Measurements from ENCODE around the gene SERGEF.

SERGEF gene

DNA sequence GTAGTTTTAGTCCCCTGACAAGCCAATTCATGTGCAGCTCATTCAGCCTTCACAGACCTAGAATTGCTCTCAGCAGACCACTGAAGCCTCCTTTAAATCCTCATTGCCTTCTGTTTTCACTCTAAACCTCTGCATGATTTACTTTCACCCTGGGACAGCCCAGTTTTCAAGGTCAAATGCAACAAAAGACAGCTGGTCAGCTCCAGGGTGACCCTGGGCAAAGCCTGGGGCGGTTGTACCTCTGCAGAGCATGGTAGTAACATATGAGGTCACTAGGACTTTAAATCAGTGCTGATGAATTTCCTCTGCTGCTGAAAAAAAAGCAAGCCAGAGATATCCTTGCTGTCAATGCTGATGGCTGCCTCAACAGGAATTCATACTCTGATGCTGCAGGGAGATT, 62.2 kb downstream of the SERGEF start:
- no peak for DNase-seq

DNA sequence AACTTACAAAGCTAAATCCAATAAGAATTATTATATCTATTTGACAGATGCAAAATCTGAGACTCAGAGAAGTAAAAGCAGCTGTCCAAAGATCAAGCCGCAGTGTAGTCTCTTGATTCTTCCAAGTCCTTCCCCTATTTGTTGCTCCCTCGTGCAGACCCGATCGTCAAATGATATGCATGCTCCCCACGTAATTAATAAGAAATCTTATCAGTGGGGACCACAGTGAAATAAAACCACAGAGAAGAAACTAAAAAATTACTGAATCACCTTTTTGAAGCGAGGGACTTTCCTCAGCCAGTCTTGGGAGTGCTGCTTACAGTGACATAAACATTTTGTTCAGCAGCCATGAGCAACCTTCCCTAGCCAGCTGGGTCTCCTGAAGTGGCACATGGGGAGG, 64.6 kb downstream of the SERGEF start:
- no peak for DNase-seq

DNA sequence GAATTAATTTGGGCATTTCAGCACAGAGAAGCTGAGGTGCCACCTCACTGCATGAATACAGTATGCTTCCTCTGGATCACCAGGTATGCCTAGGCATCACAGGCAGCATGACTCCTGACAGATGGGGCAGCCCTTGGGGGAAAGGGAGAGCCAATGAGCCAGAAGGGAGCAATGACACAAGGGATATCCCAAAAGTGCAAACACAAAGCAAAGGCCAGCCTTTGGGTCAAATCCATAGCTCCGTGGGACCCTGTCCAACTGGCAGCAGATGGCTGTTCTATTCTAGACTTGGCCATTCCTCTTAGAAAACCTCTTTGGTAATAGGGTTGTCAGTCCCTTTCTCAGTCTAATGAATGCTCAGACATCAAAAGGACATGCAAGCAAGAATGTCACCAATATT, 73.3 kb downstream of the SERGEF start:
- DNase-seq, result no peak

DNA sequence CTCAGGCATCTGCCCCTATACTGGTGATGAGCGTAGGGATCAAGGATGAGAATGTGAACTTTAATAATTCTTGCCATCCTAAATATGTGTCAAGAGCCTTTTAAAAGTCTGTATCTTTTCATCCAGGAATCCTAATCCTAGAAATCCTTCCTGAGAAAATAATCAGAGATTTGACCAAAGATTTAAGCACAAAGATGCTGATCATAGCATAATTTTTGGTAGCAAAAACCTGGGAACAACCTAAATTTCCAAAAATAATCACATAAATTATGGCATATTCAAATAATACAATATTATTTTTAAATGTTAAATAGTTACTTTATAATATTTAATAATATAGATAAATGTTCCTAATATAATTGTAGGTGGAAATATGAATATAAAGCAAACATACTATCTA, 76.1 kb downstream of the SERGEF start:
- DNase-seq, result no peak

DNA sequence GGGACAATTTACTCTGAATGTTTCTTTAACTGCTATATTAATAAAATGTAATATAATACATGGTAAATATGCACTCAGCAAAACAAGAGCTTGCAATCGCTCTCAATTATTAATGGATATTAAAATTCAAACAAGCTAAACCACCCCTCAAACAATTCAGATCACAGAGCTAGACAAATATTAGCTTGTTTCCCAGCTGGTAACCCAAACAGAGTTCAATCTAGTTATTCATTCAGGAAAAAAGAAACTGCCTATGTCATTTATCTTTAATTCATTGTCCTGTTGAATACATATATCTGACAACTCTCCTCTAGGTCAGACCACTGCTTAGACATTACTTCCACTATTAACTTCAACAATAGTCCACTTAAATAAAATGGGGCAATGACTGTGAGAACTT, 78.7 kb downstream of the SERGEF start:
- no peak for DNase-seq

DNA sequence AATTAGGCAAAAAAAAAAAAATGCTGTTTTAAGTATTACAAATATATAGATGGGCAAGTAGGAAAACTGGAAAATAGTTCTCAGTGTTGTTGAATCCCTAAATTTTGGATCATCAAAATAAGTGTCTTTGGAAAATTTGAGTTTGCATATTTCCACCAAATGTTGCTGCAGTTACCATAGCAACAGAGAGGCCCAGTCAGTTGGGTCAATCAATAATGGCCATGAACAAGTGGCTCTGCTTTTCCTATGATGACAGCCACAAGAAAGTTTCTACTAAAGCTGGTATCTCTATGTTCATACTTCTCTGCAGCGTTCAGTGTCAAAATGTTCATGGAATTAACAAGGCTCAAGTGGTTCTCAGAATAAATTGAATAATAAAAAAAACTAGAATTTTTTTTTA, 79.1 kb downstream of the SERGEF start:
- no peak for DNase-seq

DNA sequence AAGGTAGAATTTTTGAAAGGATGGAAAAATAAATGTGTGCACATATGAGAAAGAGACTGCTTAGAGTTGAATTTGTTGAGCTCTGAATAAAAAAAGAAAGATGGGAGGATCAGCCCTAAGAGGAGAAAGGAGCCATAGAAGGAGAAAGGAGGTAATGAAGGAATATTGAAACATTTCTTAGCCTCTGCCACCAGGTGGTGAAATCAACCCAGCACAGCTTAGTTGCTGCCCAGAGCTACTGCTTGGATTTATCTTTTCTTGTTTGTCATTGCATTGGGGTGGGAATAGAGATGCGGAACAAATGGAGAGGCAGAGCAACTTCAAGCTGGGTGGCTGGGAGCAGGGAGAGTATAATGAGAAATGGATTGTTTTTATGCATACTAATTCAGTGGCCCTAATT, 80.4 kb downstream of the SERGEF start:
- DNase-seq, result no peak

DNA sequence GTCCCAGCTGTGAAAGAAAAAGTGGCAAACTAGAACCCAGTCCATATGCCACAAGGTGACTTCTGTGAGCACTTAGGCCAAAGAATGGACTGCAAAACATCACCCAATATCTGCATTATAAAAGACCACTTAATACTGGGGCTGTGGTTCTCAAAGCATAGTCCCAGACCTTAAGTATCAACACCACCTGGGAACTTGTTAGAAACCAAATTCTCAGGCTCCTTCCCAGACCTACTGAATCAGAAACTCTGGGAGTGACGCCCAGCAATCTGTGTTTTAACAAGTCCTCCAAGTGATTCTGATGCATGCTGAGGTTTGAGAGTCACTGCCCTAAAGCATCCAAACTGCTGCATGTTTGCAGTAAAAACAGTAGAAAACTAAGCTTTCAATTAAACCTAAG, 81.3 kb downstream of the SERGEF start:
- no peak for DNase-seq

DNA sequence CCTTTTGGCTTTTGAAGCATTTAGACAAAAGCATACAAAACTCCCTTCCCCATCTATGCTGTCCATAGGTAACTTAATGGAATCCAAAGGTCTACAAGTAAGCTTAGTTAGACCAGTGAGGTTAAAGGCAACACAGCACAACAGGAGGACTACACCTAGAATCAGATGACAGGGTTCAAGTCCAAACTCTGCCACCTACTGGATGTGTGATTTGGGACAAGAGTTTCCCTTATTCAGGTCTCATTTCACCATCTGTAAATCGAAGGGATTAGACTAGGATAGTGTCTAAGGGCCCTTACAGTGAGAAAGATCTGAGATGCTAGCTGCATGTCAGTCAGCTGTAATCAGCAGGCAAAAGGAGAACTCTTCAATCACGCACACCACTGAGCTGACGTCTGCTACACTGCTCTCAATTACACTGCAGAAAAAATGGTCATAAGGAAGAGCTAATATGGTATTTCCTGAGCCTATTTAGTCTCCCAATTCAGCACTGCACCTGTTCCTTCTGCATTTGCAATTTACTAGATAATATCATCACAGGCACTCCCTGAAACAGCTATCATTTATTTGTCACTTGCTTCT, 82.2 kb downstream of the SERGEF start:
- DNase-seq, result no peak

DNA sequence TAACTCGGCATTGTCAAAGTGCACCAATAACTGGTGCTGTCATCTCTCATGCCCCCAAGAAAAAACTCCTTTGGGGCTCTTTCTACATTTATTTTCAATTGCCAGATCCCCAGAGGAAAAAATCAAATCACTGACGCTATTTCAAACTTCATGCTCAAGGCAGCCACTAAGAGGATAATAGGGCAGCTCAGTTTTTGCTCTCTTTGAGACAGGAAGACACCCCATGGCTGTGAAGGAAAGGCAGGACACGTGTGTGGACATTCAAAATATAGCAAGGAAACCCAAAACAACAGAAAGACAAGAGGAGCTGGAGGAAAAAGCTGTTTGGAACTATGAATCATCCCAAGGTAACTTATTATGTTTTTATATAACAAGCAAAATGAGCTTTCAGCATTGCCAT, 83.7 kb downstream of the SERGEF start:
- DNase-seq, result no peak

DNA sequence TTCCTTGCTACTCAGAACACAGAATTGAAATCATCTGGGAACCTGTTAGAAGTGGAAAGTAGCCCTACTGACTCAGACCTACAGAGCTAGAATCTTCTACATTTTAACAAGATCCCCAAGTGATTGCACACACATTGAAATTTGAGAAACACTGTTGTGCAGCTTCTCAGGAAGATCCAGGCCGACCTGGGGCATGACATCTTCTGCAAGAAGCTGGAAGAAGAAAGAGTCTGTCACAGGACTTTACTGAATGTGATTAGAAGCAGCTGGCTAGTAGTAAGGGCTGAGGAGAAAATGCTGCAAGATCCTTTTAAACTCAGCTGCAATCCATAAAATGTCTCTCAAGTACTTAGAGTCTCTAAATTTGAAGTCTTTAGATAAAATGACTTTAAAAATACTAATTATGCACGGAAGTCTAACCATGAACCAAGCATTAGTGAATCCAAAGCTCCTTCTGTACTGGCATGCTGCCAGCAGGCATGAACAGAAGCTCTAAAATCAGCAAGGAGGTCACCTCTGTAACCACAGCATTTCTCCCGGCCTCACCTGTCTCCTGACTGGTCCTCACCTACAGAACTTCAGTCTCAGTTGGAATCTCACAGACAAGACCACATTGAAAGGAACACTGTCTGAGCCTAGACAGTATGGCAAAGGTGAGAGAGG, 85.0 kb downstream of the SERGEF start:
- no peak for DNase-seq

DNA sequence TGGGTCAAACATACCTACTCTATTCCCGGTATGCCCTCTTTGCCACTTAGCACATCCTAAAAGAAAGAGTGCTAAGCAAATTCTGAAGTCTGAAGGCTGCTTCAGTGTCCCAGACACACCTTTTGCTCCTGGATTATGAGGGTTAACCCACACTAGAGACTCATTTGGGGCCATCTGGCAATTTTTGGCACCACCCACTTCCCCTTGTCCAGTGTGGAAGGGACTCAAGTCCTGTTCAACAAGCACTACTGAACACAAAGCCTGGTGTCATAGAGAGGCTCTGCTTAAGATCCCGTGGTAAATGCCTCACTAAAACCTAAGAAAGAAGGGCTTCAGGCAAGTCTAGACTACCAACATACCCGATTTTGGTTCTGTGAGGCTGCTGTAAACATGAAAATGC, 85.8 kb downstream of the SERGEF start:
- DNase-seq, result no peak

DNA sequence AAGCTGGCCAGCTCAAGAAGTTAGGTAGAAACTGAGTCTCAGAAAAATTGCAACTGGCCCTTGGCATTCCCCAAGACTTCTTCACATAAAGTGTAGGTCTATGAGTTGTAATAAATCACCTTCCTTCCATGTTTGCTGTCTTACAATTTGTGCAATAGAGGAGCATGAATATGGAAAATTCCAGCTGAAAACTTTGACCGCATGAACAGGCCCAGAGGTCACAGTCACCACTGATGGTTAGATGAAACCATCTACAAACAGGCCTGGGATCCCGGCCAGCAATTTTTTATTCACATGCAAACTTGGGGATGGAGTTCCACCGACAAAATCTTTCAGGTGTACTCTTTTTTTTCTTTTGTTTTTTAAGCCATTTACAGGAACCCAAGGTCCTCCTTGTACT, 88.1 kb downstream of the SERGEF start:
- DNase-seq, result no peak

DNA sequence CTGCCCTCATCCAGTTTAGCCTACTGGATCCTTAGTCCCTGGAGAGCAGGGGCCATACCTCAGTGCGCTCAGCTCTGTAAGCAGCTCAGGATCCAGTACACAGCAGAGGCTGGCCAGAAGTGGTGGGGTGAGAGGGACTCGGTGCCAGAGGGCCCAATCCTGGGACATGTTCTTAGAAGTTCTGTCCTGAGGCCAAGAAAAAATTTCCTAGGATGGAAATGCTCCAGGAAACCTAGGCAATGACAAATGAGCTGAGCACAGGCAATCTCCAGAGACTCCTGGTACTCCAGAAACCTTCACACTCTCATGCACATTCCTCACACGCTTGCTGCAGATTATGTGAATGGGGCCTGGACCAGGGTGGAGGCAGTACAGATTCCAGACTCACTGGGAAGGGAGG, 89.6 kb downstream of the SERGEF start:
- DNase-seq, result no peak

DNA sequence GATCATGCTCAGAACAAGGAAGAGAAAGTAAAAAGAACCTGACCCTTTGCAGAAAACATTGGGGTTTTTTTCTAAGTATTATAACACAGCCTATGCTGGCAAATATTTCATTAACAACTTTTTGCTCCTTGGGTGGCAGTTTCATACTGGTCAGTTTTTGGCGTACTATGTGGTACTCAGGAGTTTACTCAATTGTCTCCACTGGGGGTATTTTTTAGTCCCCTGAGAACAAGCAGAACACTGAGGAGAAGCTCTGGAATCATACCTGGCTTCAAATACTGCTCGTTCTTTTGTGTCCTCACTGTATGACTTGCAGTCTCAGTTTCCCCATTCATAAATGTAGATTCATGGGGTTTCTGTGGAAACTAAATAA, 90.4 kb downstream of the SERGEF start:
- DNase-seq, result no peak

DNA sequence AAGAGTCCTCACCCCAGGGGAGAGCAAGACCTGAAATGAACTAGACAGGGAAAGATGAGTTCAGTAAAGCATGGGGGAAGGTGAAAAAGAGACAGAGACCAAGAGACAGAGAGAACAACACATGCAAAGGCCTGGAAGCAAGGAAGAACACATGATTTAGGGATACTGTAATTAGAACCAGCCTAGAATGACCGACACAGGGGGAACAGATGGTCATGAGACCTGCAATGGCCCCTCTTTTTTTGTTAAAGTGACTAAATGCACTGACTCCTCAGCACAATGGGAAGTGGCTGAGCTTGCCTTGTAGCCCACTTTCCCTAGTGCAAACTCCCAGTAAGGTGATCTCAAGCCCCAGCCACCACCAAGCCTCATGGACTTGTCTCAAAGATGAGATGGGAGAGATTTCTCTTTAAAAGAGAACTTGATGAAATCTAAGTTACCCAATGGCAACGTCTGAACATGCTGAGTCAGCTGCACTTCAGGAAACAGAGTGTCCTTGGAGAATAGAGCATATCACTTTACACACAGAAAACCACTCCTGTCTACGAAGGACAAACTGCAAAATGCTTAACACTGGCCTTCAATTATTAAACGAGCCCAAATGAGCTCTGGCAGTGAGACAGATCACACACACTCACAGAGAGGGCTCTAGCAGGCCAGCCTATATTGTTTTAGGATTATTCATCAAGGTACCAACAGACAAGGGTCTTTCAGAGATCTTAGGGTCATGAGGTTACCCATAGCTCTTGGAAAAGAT, 91.0 kb downstream of the SERGEF start:
- no peak for DNase-seq

DNA sequence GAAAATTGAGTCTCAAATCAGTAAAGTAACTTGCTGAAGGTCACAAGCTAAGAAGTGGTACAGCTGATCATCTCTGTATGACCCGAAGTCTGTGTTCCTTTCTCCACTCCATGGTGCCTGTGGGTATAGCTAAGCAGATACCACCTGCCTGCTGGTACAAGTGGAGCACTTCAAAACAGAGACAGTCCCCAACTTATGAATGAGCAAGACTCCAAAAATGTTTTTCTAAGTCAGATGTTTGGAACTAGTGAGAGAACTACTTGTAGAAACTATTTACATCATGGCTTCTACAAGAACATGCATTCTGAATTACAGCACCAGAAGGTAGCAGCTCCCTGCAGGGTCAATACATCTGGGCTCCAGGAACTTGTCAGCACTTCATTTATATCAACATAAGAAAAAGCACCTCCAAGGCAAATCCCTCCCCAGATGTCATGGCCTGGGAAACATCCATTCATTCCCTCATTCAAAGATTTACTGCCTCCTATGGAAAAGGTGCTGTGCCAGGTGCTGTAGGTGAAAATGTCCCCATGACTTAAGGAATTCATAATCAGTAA, 94.7 kb downstream of the SERGEF start:
- DNase-seq, result no peak

DNA sequence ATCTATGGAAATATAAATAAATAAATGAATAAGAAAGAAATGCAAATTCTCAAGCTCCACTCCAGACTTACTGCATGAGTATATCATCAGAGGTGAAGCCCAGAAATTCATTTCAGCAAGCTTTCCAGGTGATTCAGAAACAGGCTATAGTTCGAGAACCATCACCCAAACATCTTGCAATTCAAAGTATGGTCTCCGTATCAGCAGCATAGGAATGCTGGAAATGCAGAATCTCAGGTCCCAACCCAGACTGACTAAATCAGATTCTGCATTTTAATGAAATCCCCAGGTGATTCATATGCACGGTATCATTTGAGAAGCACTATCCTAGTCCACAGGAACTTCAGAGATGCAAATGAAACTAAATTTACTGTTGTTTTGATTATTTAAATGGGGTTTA, 95.3 kb downstream of the SERGEF start:
- DNase-seq, result no peak

DNA sequence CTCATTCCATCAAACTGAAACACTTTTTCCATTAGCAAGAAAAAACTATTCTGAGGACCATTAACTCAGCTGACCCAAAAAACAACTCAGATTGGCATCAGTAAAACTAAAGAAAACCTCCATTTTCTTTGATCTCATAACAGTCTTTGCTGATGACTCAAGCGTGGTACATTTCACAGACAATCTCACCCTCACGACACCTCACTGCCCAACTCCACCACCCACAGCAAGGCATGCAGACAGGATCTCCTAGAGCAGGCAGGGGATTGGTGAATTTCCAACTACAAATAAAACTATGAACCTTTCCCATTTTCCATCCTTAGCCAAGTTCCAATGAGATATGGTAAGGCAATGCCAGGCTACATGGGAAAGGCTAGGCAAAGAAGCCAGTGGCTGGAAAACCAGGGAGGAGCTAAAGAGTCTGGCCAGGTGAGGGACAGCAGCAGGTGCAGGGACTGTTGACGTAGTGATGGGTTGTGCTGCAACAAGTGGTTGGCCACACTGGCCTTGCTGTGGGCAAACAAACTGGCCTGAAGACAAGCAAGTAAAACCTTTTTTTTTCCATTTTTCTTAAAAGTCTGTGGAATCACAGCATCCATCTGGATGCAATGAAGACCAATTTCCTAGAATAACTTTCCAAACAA, 97.2 kb downstream of the SERGEF start:
- no peak for DNase-seq

DNA sequence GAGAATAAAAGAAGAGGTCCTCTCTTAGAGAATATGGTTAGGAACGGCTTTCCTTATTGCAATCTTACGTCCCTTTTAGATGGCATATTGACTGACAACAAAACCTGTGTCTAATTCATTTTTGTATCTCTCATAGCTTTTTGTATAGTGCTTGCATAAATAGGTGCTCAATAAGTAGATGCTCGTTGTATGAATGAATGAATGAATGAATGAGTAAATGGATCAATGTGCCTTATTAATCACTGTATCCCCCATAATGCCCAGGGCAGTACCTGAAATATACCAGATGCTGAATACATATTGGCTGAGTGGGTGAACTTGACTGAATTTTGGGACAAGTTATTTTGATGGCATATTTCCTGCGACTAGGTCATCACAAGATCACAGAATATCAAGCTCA, 97.9 kb downstream of the SERGEF start:
- no peak for DNase-seq

DNA sequence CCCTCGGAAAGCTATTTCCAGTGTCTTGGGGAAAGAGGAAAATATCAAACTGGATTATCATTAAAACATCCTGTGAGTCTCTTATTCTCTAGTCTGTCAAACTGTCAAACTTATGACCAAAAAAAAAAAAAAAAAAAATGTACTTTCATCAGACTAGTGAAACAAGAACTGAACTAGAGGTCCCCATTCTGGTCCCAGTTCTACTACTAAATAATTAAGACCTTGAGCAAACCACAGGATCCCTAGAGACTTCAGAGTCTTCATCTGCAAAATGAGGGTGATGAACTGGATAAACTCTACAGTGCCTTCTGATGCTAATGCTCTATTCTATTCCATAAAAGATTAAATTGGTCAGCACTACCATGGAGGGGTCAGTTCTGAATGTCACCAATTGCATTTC, 105.8 kb downstream of the SERGEF start:
- DNase-seq, result no peak

DNA sequence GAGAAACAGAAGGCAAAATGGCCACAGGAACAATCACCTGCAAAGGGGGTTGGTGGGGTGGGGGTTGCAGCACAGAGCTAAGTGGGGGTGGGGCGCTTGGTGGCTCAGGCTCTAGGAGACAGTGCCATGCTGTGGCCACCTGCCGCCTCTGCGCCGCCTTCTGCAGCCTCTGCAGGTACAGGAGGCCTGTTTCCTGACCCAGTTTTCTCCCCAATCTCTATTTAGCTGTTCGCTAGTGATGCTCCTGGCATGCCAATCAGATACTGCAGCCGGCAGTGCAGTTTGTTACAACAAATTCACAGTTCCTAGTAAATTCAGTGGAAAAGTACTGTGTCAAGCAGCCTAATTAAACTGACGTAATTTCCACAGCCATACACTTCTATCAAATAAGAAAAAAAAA, 106.4 kb downstream of the SERGEF start:
- DNase-seq, result no peak

DNA sequence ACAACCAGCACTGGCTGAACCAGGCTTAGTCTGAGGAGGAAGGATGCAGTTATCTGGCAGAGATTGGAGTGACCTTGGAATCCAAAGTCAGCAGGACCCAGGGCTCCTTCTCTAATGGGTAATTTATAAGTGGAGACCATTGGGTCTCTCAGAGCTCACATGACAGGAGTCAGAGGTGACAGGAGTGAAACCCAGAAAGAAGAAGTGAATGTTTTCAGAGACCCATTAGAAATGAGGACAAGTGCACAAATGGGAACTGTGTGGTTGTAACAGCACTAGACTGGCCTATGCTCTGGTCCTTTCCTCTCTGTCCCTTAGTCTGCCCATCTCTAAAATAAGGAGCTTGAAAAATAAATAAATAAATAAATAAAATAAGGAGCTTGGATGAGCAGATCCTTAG, 107.4 kb downstream of the SERGEF start:
- no peak for DNase-seq

DNA sequence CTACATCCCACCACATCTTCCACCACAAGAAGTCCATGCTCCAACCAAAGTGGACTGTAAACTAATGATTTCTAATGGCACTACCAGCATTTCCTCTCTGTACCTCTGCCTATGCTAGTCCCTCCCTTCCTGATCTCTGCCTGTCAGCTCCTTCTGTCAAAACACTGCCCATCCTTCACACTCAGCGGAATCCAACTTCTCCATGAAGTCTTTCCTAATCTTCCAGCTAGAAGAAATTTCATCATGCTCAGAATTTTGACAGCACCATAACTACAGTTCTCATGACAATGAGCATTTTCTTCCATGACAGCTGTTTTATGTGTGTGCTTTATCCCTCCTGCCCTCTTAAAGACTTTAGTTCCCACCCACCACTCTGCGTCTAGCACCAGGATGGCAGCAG, 111.4 kb downstream of the SERGEF start:
- DNase-seq, result no peak

Measured in activated CD4-positive, alpha-beta T cell treated with anti-CD3 and anti-CD28 coated beads for 1 hour (primary cell).